NCI-H2196 treated with DMSO at 0.1 percent for 48 hours (cell line): ENCODE measurements around the gene ZFYVE27.
"Not testable (repeated sequence)": the region's sequence is repeated elsewhere in the genome, so short reads cannot be mapped to it uniquely, and the experiment has no call there.

Experiments
- DNase-seq: peaks from one replicate; lab custom pipeline; 2025; ENCODE audit not compliant: unreplicated experiment; lab: John Stamatoyannopoulos, UW

ZFYVE27 gene

GRCh38 chr10:97736902-97737769, at the start of gene ZFYVE27:
Gene ZFYVE27 (plus strand): TSS chr10:97737128. CDS start chr10:97738478, 1,350 bp downstream.
- DNase-seq = peak; percentile 78

- DNase-seq = no peak
Observed at GRCh38 chr10:97687785-97688781, 48.8 kb upstream of the ZFYVE27 start.

- no peak for DNase-seq
Observed at GRCh38 chr10:97689559-97690020, 47.3 kb upstream of the ZFYVE27 start.

- DNase-seq = no peak
Observed at GRCh38 chr10:97690133-97690532, 46.8 kb upstream of the ZFYVE27 start.

- DNase-seq = not testable (repeated sequence)
Observed at GRCh38 chr10:97698072-97698655, 38.8 kb upstream of the ZFYVE27 start.

- peak; percentile 75 for DNase-seq
Observed at GRCh38 chr10:97701438-97702069, 35.4 kb upstream of the ZFYVE27 start.

GRCh38 chr10:97703398-97704067, 33.4 kb upstream of the ZFYVE27 start:
- no peak for DNase-seq

- DNase-seq = no peak
Observed at GRCh38 chr10:97704341-97704740, 32.6 kb upstream of the ZFYVE27 start.

- DNase-seq = no peak
Observed at GRCh38 chr10:97705006-97705670, 31.8 kb upstream of the ZFYVE27 start.

GRCh38 chr10:97707134-97707861, 29.6 kb upstream of the ZFYVE27 start:
- DNase-seq = no peak

GRCh38 chr10:97708167-97708566, 28.8 kb upstream of the ZFYVE27 start:
- no peak for DNase-seq

GRCh38 chr10:97708976-97709946, 27.7 kb upstream of the ZFYVE27 start:
- DNase-seq = peak; percentile 16

GRCh38 chr10:97711640-97712572, 25.0 kb upstream of the ZFYVE27 start:
- DNase-seq = no peak

- peak; percentile 24 for DNase-seq
Observed at GRCh38 chr10:97713339-97713825, 23.5 kb upstream of the ZFYVE27 start, which contains the start of gene MARVELD1. Gene MARVELD1 (plus strand): TSS chr10:97713730. CDS start chr10:97713877, 147 bp downstream.

GRCh38 chr10:97713826-97714400, 23.0 kb upstream of the ZFYVE27 start:
- peak; percentile 25 for DNase-seq
